ENCODE measurements around the gene GPRC5B. TPM values are rescaled to one million over a fixed set of nuclear protein-coding genes. Genes with fewer than 3 reads are reported as not detected.

Gene GPRC5B, protein sequence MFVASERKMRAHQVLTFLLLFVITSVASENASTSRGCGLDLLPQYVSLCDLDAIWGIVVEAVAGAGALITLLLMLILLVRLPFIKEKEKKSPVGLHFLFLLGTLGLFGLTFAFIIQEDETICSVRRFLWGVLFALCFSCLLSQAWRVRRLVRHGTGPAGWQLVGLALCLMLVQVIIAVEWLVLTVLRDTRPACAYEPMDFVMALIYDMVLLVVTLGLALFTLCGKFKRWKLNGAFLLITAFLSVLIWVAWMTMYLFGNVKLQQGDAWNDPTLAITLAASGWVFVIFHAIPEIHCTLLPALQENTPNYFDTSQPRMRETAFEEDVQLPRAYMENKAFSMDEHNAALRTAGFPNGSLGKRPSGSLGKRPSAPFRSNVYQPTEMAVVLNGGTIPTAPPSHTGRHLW
- 47.0 TPM for polyA plus RNA-seq (2013, experiment 1 of 2)
- 51.7 TPM for polyA plus RNA-seq (2013, experiment 2 of 2)

- Histone ChIP-seq H2AFZ (ENCODE audit: low read depth, low read length) (peak within 1 kb of the TSS; percentile 57), H4K91ac (ENCODE audit: low read length) (no peak within 1 kb of the TSS), H2AK5ac (ENCODE audit: low read length, severe bottlenecking) (no peak within 1 kb of the TSS), H2BK12ac (ENCODE audit: low read length in 2 of 2) (peak within 1 kb of the TSS; percentile 55 to 66), H4K8ac (ENCODE audit: low read length) (peak within 1 kb of the TSS; percentile 30), H3K4ac (ENCODE audit: low read depth in 1 of 2, low read length in 2 of 2) (peak within 1 kb of the TSS in 1 of 2 experiments; percentile 51), H3K18ac (ENCODE audit: low read depth in 1 of 2, low read length in 2 of 2) (peak within 1 kb of the TSS; percentile 49 to 68), H2BK15ac (ENCODE audit: low read depth, poor library complexity, severe bottlenecking) (peak within 1 kb of the TSS; percentile 62), H3K9me3 (ENCODE audit: control insufficient read depth, low read length) (no peaks in the 10 kb centered on the region), H2BK5ac (ENCODE audit: low read depth, low read length, poor library complexity, severe bottlenecking) (no peak within 1 kb of the TSS), H3K4me2 (ENCODE audit: low read length, poor library complexity, severe bottlenecking) (peak within 1 kb of the TSS; percentile 97), H3K14ac (ENCODE audit: low read length in 2 of 2) (peak within 1 kb of the TSS in 1 of 2 experiments; percentile 6), H3K27ac (ENCODE audit: low read length, poor library complexity, severe bottlenecking) (no peak within 1 kb of the TSS), H2BK120ac (ENCODE audit: low read depth, low read length) (peak within 1 kb of the TSS; percentile 43), H3K9ac (ENCODE audit: low read length) (peak within 1 kb of the TSS; percentile 78), H3K4me3 (ENCODE audit: insufficient read depth in 1 of 2, low read depth in 1 of 2, low read length in 2 of 2) (peak within 1 kb of the TSS; percentile 75 to 85), H3K4me1 (ENCODE audit: control insufficient read depth, insufficient read depth, low read depth, low read length) (peaks cover 18% of the 10 kb centered on the region), H3K27me3 (ENCODE audit: control insufficient read depth in 1 of 2, insufficient read depth in 1 of 2, low read length in 2 of 2) (peaks cover 0 to 10% of the 10 kb centered on the region in 2 experiments), H3K79me1 (replicated peaks; ENCODE audit: low read length, poor library complexity, severe bottlenecking) (peaks cover 10% of the 10 kb centered on the region), H3K36me3 (ENCODE audit: control insufficient read depth in 1 of 2, insufficient read depth in 2 of 2, low read depth in 1 of 2, low read length in 2 of 2) (no peaks in the 10 kb centered on the region), H3K23ac (ENCODE audit: low read length in 2 of 2) (peak within 1 kb of the TSS in 1 of 2 experiments; percentile 56)
- 27% methylated on average over 48 of the region's 85 CpGs for WGBS
- peak; percentile 49 for DNase-seq
Measured at GRCh38 chr16:19884611-19885450, at the start of gene GPRC5B. Gene GPRC5B, minus strand, starts transcription at chr16:19884848. Its CDS starts 12,003 bp downstream, at chr16:19872845.

- Histone ChIP-seq H3K4me2 (ENCODE audit: low read length, poor library complexity, severe bottlenecking) (no peak overlapping the region), H3K4me1 (ENCODE audit: control insufficient read depth, insufficient read depth, low read depth, low read length) (no peaks in the 10 kb centered on the region), H2AFZ (ENCODE audit: low read depth, low read length) (no peak overlapping the region), H3K4ac (ENCODE audit: low read depth in 1 of 2, low read length in 2 of 2) (no peak overlapping the region), H3K27me3 (ENCODE audit: control insufficient read depth in 1 of 2, insufficient read depth in 1 of 2, low read length in 2 of 2) (peaks cover 3 to 27% of the 10 kb centered on the region in 2 experiments), H4K8ac (ENCODE audit: low read length) (no peak overlapping the region), H4K91ac (ENCODE audit: low read length) (no peak overlapping the region), H2BK5ac (ENCODE audit: low read depth, low read length, poor library complexity, severe bottlenecking) (no peak overlapping the region), H3K9ac (ENCODE audit: low read length) (no peak overlapping the region), H3K9me3 (ENCODE audit: control insufficient read depth, low read length) (no peaks in the 10 kb centered on the region), H3K23ac (ENCODE audit: low read length in 2 of 2) (no peak overlapping the region), H2BK12ac (ENCODE audit: low read length in 2 of 2) (no peak overlapping the region), H3K14ac (ENCODE audit: low read length in 2 of 2) (no peak overlapping the region), H3K18ac (ENCODE audit: low read depth in 1 of 2, low read length in 2 of 2) (no peak overlapping the region), H3K36me3 (ENCODE audit: control insufficient read depth in 1 of 2, insufficient read depth in 2 of 2, low read depth in 1 of 2, low read length in 2 of 2) (no peaks in the 10 kb centered on the region), H2AK5ac (ENCODE audit: low read length, severe bottlenecking) (no peak overlapping the region), H3K27ac (ENCODE audit: low read length, poor library complexity, severe bottlenecking) (no peak overlapping the region), H2BK15ac (ENCODE audit: low read depth, poor library complexity, severe bottlenecking) (no peak overlapping the region), H2BK120ac (ENCODE audit: low read depth, low read length) (no peak overlapping the region), H3K4me3 (ENCODE audit: insufficient read depth in 1 of 2, low read depth in 1 of 2, low read length in 2 of 2) (no peak overlapping the region), H3K79me1 (replicated peaks; ENCODE audit: low read length, poor library complexity, severe bottlenecking) (no peaks in the 10 kb centered on the region)
- no peak for DNase-seq
- 83% methylated on average over 5 of the region's 6 CpGs for WGBS
Measured at GRCh38 chr16:19933740-19934139, 49.1 kb upstream of the GPRC5B start.

DNA sequence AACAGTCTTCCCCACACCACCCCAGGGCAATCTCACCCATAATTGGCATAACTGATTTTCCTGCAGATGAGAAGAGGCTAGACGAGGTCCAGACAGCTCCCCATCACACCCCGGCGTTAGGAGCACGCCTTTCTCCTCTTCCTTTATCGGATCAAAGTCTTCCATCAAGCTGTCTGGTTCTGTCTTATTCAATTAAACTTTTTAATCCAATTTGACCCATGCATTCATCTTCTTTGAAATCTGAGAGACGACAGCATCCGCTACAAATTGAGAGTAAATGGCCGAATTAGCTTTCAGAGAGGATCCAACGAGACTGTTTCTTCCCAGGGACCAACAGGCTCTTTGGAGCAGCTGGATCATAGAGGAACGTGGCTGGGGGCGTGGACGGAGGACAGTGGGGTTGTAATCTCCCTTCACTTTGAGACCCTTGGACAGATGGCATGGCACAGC is 44.4 kb upstream of the GPRC5B start:
- H2BK12ac ChIP-seq (ENCODE audit: low read length in 2 of 2) = no peak overlapping the region
- H3K9ac ChIP-seq (ENCODE audit: low read length) = no peak overlapping the region
- 84% methylated on average over 12 of the region's 12 CpGs for WGBS
- H2BK5ac ChIP-seq (ENCODE audit: low read depth, low read length, poor library complexity, severe bottlenecking) = no peak overlapping the region
- H2BK15ac ChIP-seq (ENCODE audit: low read depth, poor library complexity, severe bottlenecking) = no peak overlapping the region
- H3K9me3 ChIP-seq (ENCODE audit: control insufficient read depth, low read length) = peaks cover 4% of the 10 kb centered on the region
- no peaks in the 10 kb centered on the region for H3K79me1 ChIP-seq (replicated peaks; ENCODE audit: low read length, poor library complexity, severe bottlenecking)
- H3K23ac ChIP-seq (ENCODE audit: low read length in 2 of 2) = no peak overlapping the region
- DNase-seq = no peak
- peak overlapping the region in 1 of 2 experiments; percentile 9 for H3K18ac ChIP-seq (ENCODE audit: low read depth in 1 of 2, low read length in 2 of 2)
- no peak overlapping the region for H2AK5ac ChIP-seq (ENCODE audit: low read length, severe bottlenecking)
- no peak overlapping the region for H3K4ac ChIP-seq (ENCODE audit: low read depth in 1 of 2, low read length in 2 of 2)
- no peak overlapping the region for H4K8ac ChIP-seq (ENCODE audit: low read length)
- H3K14ac ChIP-seq (ENCODE audit: low read length in 2 of 2) = no peak overlapping the region
- no peaks in the 10 kb centered on the region for H3K36me3 ChIP-seq (ENCODE audit: control insufficient read depth in 1 of 2, insufficient read depth in 2 of 2, low read depth in 1 of 2, low read length in 2 of 2)
- H2AFZ ChIP-seq (ENCODE audit: low read depth, low read length) = no peak overlapping the region
- no peak overlapping the region for H2BK120ac ChIP-seq (ENCODE audit: low read depth, low read length)
- no peak overlapping the region for H3K4me2 ChIP-seq (ENCODE audit: low read length, poor library complexity, severe bottlenecking)
- H3K27me3 ChIP-seq (ENCODE audit: control insufficient read depth in 1 of 2, insufficient read depth in 1 of 2, low read length in 2 of 2) = peaks cover 3 to 29% of the 10 kb centered on the region in 2 experiments
- H3K4me3 ChIP-seq (ENCODE audit: insufficient read depth in 1 of 2, low read depth in 1 of 2, low read length in 2 of 2) = no peak overlapping the region
- H3K27ac ChIP-seq (ENCODE audit: low read length, poor library complexity, severe bottlenecking) = no peak overlapping the region
- no peaks in the 10 kb centered on the region for H3K4me1 ChIP-seq (ENCODE audit: control insufficient read depth, insufficient read depth, low read depth, low read length)
- peak overlapping the region; percentile 75 for H4K91ac ChIP-seq (ENCODE audit: low read length)

- H3K9ac ChIP-seq (ENCODE audit: low read length) = no peak overlapping the region
- H3K27ac ChIP-seq (ENCODE audit: low read length, poor library complexity, severe bottlenecking) = no peak overlapping the region
- H3K9me3 ChIP-seq (ENCODE audit: control insufficient read depth, low read length) = peaks cover 4% of the 10 kb centered on the region
- H3K79me1 ChIP-seq (replicated peaks; ENCODE audit: low read length, poor library complexity, severe bottlenecking) = no peaks in the 10 kb centered on the region
- H3K14ac ChIP-seq (ENCODE audit: low read length in 2 of 2) = no peak overlapping the region
- no peak overlapping the region for H4K8ac ChIP-seq (ENCODE audit: low read length)
- H2AK5ac ChIP-seq (ENCODE audit: low read length, severe bottlenecking) = no peak overlapping the region
- H4K91ac ChIP-seq (ENCODE audit: low read length) = no peak overlapping the region
- H3K36me3 ChIP-seq (ENCODE audit: control insufficient read depth in 1 of 2, insufficient read depth in 2 of 2, low read depth in 1 of 2, low read length in 2 of 2) = no peaks in the 10 kb centered on the region
- H3K27me3 ChIP-seq (ENCODE audit: control insufficient read depth in 1 of 2, insufficient read depth in 1 of 2, low read length in 2 of 2) = peaks cover 0 to 30% of the 10 kb centered on the region in 2 experiments
- H2BK12ac ChIP-seq (ENCODE audit: low read length in 2 of 2) = no peak overlapping the region
- no peak overlapping the region for H3K18ac ChIP-seq (ENCODE audit: low read depth in 1 of 2, low read length in 2 of 2)
- no peaks in the 10 kb centered on the region for H3K4me1 ChIP-seq (ENCODE audit: control insufficient read depth, insufficient read depth, low read depth, low read length)
- WGBS = 100% methylated on average over 1 of the region's 1 CpG
- DNase-seq = no peak
- no peak overlapping the region for H3K4ac ChIP-seq (ENCODE audit: low read depth in 1 of 2, low read length in 2 of 2)
- no peak overlapping the region for H3K4me2 ChIP-seq (ENCODE audit: low read length, poor library complexity, severe bottlenecking)
- no peak overlapping the region for H2BK15ac ChIP-seq (ENCODE audit: low read depth, poor library complexity, severe bottlenecking)
- no peak overlapping the region for H3K4me3 ChIP-seq (ENCODE audit: insufficient read depth in 1 of 2, low read depth in 1 of 2, low read length in 2 of 2)
- H3K23ac ChIP-seq (ENCODE audit: low read length in 2 of 2) = no peak overlapping the region
- no peak overlapping the region for H2BK120ac ChIP-seq (ENCODE audit: low read depth, low read length)
- no peak overlapping the region for H2AFZ ChIP-seq (ENCODE audit: low read depth, low read length)
- H2BK5ac ChIP-seq (ENCODE audit: low read depth, low read length, poor library complexity, severe bottlenecking) = no peak overlapping the region
Measured at GRCh38 chr16:19928432-19928831, 43.8 kb upstream of the GPRC5B start.
